Measurements from ENCODE around the gene PEAR1.

- TF ChIP-seq POLR2AphosphoS5 (IDR thresholded peaks at IDR 0.05; ENCODE audit: borderline replicate concordance, low read depth, low read length) (no peak), EZH2 (IDR thresholded peaks at IDR 0.05) (no peak), FOXP2 (optimal IDR thresholded peaks at IDR 0.05; ENCODE audit: control extremely low read depth, extremely low read length, insufficient read depth) (no peak)
These were observed 19.6 kb downstream of the PEAR1 start for GRCh38 chr1:156912861-156913808.
